WTC11 (cell line): ENCODE results near the gene TRPM4. TPM values are rescaled to one million over a fixed set of nuclear protein-coding genes. Genes with fewer than 3 reads are reported as not detected.
A peak's percentile ranks its signal among the peaks of the same experiment; 100 is the strongest.

Experiments used
- ATAC-seq: fragments of 200-7000 bp; cut with Tn5 transposase; 2 replicates; pipeline ENCODE4 v1.10.0; 2021; ENCODE audit warnings: mild to moderate bottlenecking, moderate library complexity
- CTCF ChIA-PET: fragments of 300-600 bp; sonication (Branson Sonifier 250); formaldehyde crosslinking; loops from one replicate; lab custom pipeline; 2021; ENCODE audit warnings: antibody characterized with exemption; lab: Charles Lee
- POLR2A ChIA-PET: fragments of 350-600 bp; sonication (Branson Sonifier 250); formaldehyde crosslinking; loops from one replicate; lab custom pipeline; 2021; ENCODE audit warnings: antibody characterized with exemption; lab: Charles Lee
- DNase-seq: peaks from one replicate; pipeline ENCODE4 v3.0.0; 2021; ENCODE audit warnings: low spot score
- H3K27ac Mint-ChIP-seq: 2 replicates; pipeline ENCODE4 v1.8.0; 2021; ENCODE audit warnings: mixed read lengths
- H3K27me3 Mint-ChIP-seq: 2 replicates; pipeline ENCODE4 v1.8.0; 2021; ENCODE audit warnings: low read depth, mild to moderate bottlenecking, moderate library complexity, mixed read lengths
- H3K36me3 Mint-ChIP-seq: 2 replicates; pipeline ENCODE4 v1.8.0; 2021; ENCODE audit warnings: mixed read lengths
- H3K4me1 Mint-ChIP-seq: 2 replicates; pipeline ENCODE4 v1.8.0; 2022; ENCODE audit warnings: mixed read lengths
- H3K4me3 Mint-ChIP-seq: 2 replicates; pipeline ENCODE4 v1.8.0; 2021; ENCODE audit warnings: mild to moderate bottlenecking, moderate library complexity, mixed read lengths
- H3K9me3 Mint-ChIP-seq: 2 replicates; pipeline ENCODE4 v1.8.0; 2021; ENCODE audit warnings: mixed read lengths
- EMX1 ChIP-seq: fragments of 250-450 bp; sonication (Bioruptor Pico); IDR thresholded peaks from 2 replicates; pipeline ENCODE4 v1.8.0; 2021; ENCODE audit warnings: mild to moderate bottlenecking
- HMGA2 ChIP-seq: fragments of 250-450 bp; sonication (Bioruptor Pico); IDR thresholded peaks from 2 replicates; pipeline ENCODE4 v1.4.0; 2021; ENCODE audit warnings: mild to moderate bottlenecking, moderate library complexity
- JAZF1 ChIP-seq: fragments of 250-450 bp; sonication (Bioruptor Pico); IDR thresholded peaks from 2 replicates; pipeline ENCODE4 v1.9.0; 2021; ENCODE audit warnings: moderate library complexity, mild to moderate bottlenecking, inconsistent platforms
- NFE2L1 ChIP-seq: sonication (generic); formaldehyde crosslinking; IDR thresholded peaks from 2 replicates; pipeline ENCODE4 v1.8.1; 2023; ENCODE audit warnings: missing genetic modification reagents
- NR1H2 ChIP-seq: sonication (generic); formaldehyde crosslinking; IDR thresholded peaks from 2 replicates; pipeline ENCODE4 v1.9.0; 2021; ENCODE audit warnings: mild to moderate bottlenecking, moderate library complexity, missing genetic modification reagents
- SP1 ChIP-seq: sonication (generic); formaldehyde crosslinking; conservative IDR thresholded peaks from 2 replicates; pipeline ENCODE4 v1.8.1; 2022; ENCODE audit warnings: missing genetic modification reagents
- TP53 ChIP-seq: sonication (generic); formaldehyde crosslinking; IDR thresholded peaks from 2 replicates; pipeline ENCODE4 v1.8.1; 2023; ENCODE audit warnings: mild to moderate bottlenecking, missing genetic modification reagents
- ZNF219 ChIP-seq: sonication (generic); formaldehyde crosslinking; IDR thresholded peaks from 2 replicates; pipeline ENCODE4 v1.8.0; 2023; ENCODE audit warnings: missing genetic modification reagents, mild to moderate bottlenecking, borderline replicate concordance
- ZNF232 ChIP-seq: sonication (generic); formaldehyde crosslinking; IDR thresholded peaks from 2 replicates; pipeline ENCODE4 v1.8.0; 2022; ENCODE audit warnings: mild to moderate bottlenecking, missing genetic modification reagents
- total RNA-seq: library from RNA; stranded (reverse); gene quantifications from 3 replicates; pipeline ENCODE4 v1.2.3, GENCODE V29; 2021
- TF ChIP-seq, protein P1 (sequence below): sonication (generic); formaldehyde crosslinking; IDR thresholded peaks from 2 replicates; pipeline ENCODE4 v1.8.0; 2022; ENCODE audit warnings: mild to moderate bottlenecking, missing genetic modification reagents
- TF ChIP-seq, protein P2 (sequence below): sonication (generic); formaldehyde crosslinking; IDR thresholded peaks from 2 replicates; pipeline ENCODE4 v1.8.0; 2023; ENCODE audit warnings: missing genetic modification reagents, mild to moderate bottlenecking, borderline replicate concordance
- TF ChIP-seq, protein P3 (sequence below): fragments of 250-450 bp; sonication (Bioruptor Pico); IDR thresholded peaks from 2 replicates; pipeline ENCODE4 v1.9.0; 2021; ENCODE audit warnings: mild to moderate bottlenecking
- TF ChIP-seq, protein P4 (sequence below): sonication (generic); formaldehyde crosslinking; IDR thresholded peaks from 2 replicates; pipeline ENCODE4 v1.8.0; 2022; ENCODE audit warnings: mild to moderate bottlenecking, missing genetic modification reagents
- TF ChIP-seq, protein P5 (sequence below): fragments of 250-450 bp; sonication (Bioruptor Pico); conservative IDR thresholded peaks from 2 replicates; pipeline ENCODE4 v1.9.0; 2021; ENCODE audit warnings: mild to moderate bottlenecking
- TF ChIP-seq, protein P6 (sequence below): fragments of 250-450 bp; sonication (Bioruptor Pico); IDR thresholded peaks from 2 replicates; pipeline ENCODE4 v1.8.0; 2021; ENCODE audit warnings: mild to moderate bottlenecking

TRPM4 gene
- total RNA-seq, 1 experiment from 2014 or later, result 15.5 TPM

DNA sequence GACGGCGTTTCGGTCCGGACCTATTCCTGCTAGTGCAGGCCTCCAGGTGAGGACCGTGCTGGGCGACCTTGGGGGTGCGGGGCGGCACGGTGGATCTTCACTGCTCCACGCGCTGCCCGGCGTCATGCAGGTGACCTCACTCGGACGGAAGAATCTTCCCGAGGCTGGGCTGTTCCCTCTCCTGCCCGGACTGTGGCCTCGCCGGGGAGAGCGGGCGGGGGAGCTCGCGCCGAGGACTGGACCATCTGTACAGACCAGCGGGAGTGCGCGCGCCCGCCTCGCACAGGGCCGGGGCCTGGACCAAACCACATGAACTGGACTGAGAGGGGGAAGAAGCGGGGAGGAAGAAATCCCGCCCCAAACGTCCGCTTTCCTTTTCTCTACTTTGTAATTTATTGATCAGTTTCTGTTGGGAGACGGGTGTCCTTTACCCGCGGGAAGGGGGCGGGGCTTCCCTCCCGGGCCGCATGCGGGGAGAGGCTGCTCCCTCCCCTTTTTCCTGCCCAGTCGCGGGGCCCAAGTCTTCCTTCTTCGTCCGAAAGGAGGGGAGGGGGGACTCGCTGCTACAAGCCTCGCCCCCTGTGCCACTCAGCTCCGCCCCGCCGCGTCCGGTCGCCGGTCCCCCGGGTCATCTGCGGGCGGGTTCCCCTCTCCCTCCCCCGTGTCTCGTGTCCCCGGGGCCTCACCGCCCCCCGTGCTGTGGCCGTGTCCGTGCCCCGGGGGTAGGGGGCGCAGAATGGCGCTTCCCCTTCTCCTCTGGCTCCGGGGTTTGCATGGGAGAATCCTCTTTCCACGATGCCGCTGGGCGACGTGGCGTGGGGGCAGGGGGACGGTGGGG is 7.3 kb upstream of the TRPM4 start (continued):
- TF ChIP-seq, protein P1, sequence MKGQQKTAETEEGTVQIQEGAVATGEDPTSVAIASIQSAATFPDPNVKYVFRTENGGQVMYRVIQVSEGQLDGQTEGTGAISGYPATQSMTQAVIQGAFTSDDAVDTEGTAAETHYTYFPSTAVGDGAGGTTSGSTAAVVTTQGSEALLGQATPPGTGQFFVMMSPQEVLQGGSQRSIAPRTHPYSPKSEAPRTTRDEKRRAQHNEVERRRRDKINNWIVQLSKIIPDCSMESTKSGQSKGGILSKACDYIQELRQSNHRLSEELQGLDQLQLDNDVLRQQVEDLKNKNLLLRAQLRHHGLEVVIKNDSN (CRISPR knock-in tag), result peak; percentile 28; the same call in 1 of the 2 replicates
- TF ChIP-seq, protein P2, sequence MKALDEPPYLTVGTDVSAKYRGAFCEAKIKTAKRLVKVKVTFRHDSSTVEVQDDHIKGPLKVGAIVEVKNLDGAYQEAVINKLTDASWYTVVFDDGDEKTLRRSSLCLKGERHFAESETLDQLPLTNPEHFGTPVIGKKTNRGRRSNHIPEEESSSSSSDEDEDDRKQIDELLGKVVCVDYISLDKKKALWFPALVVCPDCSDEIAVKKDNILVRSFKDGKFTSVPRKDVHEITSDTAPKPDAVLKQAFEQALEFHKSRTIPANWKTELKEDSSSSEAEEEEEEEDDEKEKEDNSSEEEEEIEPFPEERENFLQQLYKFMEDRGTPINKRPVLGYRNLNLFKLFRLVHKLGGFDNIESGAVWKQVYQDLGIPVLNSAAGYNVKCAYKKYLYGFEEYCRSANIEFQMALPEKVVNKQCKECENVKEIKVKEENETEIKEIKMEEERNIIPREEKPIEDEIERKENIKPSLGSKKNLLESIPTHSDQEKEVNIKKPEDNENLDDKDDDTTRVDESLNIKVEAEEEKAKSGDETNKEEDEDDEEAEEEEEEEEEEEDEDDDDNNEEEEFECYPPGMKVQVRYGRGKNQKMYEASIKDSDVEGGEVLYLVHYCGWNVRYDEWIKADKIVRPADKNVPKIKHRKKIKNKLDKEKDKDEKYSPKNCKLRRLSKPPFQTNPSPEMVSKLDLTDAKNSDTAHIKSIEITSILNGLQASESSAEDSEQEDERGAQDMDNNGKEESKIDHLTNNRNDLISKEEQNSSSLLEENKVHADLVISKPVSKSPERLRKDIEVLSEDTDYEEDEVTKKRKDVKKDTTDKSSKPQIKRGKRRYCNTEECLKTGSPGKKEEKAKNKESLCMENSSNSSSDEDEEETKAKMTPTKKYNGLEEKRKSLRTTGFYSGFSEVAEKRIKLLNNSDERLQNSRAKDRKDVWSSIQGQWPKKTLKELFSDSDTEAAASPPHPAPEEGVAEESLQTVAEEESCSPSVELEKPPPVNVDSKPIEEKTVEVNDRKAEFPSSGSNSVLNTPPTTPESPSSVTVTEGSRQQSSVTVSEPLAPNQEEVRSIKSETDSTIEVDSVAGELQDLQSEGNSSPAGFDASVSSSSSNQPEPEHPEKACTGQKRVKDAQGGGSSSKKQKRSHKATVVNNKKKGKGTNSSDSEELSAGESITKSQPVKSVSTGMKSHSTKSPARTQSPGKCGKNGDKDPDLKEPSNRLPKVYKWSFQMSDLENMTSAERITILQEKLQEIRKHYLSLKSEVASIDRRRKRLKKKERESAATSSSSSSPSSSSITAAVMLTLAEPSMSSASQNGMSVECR (CRISPR knock-in tag), result peak; percentile 56; the same call in 1 of the 2 replicates
- TF ChIP-seq ZNF219 (CRISPR knock-in tag), result no peak
- TF ChIP-seq, protein P3, sequence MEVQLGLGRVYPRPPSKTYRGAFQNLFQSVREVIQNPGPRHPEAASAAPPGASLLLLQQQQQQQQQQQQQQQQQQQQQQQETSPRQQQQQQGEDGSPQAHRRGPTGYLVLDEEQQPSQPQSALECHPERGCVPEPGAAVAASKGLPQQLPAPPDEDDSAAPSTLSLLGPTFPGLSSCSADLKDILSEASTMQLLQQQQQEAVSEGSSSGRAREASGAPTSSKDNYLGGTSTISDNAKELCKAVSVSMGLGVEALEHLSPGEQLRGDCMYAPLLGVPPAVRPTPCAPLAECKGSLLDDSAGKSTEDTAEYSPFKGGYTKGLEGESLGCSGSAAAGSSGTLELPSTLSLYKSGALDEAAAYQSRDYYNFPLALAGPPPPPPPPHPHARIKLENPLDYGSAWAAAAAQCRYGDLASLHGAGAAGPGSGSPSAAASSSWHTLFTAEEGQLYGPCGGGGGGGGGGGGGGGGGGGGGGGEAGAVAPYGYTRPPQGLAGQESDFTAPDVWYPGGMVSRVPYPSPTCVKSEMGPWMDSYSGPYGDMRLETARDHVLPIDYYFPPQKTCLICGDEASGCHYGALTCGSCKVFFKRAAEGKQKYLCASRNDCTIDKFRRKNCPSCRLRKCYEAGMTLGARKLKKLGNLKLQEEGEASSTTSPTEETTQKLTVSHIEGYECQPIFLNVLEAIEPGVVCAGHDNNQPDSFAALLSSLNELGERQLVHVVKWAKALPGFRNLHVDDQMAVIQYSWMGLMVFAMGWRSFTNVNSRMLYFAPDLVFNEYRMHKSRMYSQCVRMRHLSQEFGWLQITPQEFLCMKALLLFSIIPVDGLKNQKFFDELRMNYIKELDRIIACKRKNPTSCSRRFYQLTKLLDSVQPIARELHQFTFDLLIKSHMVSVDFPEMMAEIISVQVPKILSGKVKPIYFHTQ (CRISPR knock-in tag), result no peak
- TF ChIP-seq TP53 (CRISPR knock-in tag), result 0 out of 2 replicates have a peak, but pooled peaks have one; percentile 42
- TF ChIP-seq NFE2L1 (CRISPR knock-in tag), result no peak
- TF ChIP-seq ZNF232 (CRISPR knock-in tag), result peak; percentile 49
- TF ChIP-seq, protein P4, sequence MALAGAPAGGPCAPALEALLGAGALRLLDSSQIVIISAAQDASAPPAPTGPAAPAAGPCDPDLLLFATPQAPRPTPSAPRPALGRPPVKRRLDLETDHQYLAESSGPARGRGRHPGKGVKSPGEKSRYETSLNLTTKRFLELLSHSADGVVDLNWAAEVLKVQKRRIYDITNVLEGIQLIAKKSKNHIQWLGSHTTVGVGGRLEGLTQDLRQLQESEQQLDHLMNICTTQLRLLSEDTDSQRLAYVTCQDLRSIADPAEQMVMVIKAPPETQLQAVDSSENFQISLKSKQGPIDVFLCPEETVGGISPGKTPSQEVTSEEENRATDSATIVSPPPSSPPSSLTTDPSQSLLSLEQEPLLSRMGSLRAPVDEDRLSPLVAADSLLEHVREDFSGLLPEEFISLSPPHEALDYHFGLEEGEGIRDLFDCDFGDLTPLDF, result no peak
- TF ChIP-seq NR1H2 (CRISPR knock-in tag), result no peak
- no peak for TF ChIP-seq HMGA2 (CRISPR knock-in tag)
- no peak for TF ChIP-seq JAZF1 (CRISPR knock-in tag)
- 0 out of 2 replicates have a peak, but pooled peaks have one; percentile 2 for TF ChIP-seq SP1
- no peak for TF ChIP-seq EMX1

DNA sequence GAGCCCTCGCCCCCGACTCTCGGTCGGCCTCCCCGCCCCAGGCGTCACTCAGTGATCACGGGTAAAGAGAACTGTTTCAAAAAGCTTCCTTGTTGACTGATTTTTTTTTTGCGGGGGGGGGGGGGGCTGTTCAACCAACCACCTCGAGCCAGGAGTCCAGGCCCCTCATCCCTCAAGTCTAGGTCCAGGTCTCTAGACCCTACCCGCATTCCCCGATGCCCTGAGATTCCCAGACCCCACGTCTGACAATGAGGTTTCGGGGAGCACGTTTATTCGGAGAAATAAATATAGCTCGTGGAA is 6.7 kb upstream of the TRPM4 start:
- H3K9me3 Mint-ChIP-seq, result peaks cover 14% of the 10 kb centered on the region
- ATAC-seq (no peak), DNase-seq (no peak)
- peak overlapping the region; percentile 92 for H3K4me3 Mint-ChIP-seq
- peaks cover 9% of the 10 kb centered on the region for H3K36me3 Mint-ChIP-seq
- H3K4me1 Mint-ChIP-seq, result peaks cover 37% of the 10 kb centered on the region
- no peak for TF ChIP-seq ZNF219 (CRISPR knock-in tag)
- TF ChIP-seq, protein P5, sequence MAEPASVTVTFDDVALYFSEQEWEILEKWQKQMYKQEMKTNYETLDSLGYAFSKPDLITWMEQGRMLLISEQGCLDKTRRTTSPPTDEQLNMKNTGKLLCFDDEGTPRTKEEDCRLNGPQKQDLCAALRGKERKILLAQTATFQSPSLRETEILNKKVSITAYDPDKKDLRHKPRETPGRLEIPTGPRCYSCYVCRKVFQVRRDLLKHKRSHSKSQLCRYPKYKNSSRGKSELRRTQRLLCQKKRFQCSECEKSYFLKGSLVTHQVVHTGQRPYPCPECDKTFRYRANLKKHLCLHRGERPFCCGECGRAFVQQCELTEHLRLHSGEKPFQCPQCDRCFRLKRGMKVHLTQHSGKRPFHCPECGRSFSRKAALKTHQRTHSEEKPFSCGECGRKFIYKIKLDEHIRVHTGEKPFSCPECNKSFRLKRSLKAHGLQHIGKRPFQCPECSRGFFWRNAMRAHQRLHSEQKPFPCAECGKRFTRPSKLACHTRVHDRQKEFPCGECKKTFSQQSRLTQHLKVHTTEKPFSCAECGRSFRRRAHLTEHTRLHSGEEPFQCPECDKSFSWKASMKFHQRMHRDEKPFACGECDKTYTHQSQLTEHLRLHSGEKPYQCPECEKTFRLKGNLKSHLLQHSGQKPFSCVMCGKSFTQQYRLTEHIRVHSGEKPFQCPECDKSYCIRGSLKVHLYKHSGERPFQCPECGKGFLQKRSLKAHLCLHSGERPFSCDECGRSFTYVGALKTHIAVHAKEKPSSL, result no peak
- TF ChIP-seq, protein P6, sequence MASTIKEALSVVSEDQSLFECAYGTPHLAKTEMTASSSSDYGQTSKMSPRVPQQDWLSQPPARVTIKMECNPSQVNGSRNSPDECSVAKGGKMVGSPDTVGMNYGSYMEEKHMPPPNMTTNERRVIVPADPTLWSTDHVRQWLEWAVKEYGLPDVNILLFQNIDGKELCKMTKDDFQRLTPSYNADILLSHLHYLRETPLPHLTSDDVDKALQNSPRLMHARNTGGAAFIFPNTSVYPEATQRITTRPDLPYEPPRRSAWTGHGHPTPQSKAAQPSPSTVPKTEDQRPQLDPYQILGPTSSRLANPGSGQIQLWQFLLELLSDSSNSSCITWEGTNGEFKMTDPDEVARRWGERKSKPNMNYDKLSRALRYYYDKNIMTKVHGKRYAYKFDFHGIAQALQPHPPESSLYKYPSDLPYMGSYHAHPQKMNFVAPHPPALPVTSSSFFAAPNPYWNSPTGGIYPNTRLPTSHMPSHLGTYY (CRISPR knock-in tag), result no peak
- CTCF ChIA-PET, result interaction anchor here (0.5 to 7.9 kb wide), 15 partner anchors 11 to 211 kb away, joined by 3 to 98 read pairs (median 5); partner anchors contain the start of genes GYS1, RUVBL2 and TEAD2
- peaks cover 60% of the 10 kb centered on the region for H3K27me3 Mint-ChIP-seq
- POLR2A ChIA-PET, result interaction anchor here (0.6 to 1.4 kb wide), 6 partner anchors 19 to 345 kb away, joined by 3 to 6 read pairs (median 4); partner anchors contain the start of genes BAX and RPS11
- no peak overlapping the region for H3K27ac Mint-ChIP-seq
